NCI-H345 treated with DMSO at 0.1 percent for 48 hours (cell line): ENCODE results near the gene CTSH.

ENCODE experiments used
- DNase-seq: peaks from one replicate; lab custom pipeline; 2025; ENCODE audit not compliant: unreplicated experiment; lab: John Stamatoyannopoulos, UW

Gene CTSH, protein sequence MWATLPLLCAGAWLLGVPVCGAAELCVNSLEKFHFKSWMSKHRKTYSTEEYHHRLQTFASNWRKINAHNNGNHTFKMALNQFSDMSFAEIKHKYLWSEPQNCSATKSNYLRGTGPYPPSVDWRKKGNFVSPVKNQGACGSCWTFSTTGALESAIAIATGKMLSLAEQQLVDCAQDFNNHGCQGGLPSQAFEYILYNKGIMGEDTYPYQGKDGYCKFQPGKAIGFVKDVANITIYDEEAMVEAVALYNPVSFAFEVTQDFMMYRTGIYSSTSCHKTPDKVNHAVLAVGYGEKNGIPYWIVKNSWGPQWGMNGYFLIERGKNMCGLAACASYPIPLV

DNA sequence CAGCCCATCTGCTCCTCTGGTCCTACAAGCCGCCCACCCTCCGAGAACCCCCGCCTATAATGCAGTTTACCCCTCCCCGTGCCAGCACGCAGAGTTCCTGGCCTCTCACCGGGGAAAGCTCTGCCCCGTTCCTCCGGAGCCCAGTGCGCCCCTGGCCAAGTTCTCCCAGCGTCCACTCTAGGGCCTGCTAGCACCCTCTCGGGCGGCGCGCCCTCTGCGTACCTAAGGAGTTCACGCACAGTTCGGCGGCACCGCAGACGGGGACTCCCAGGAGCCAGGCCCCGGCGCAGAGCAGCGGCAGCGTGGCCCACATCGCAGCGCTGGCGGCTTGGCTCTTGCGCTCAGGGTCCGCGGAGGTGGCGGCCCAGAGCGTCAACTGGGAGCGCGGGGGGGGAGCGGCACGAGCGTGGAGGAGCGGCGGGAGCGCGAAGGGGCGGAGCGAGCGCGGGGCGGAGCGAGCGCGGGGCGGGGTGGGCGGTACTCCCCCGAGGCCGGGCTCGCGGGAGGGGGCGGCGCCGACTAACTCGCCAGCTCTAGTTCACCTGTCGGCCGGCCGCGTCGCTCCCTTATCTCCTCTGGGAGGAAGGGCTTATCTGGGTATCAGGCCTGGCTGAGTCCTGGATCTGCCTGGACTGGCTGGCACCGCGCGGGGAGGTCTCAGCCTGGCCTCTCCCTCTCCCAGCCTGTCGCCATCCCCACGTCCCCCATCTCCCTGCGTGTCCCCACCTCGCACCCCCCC is at the start of gene CTSH:
Gene CTSH, minus strand, starts transcription at position 378 of the 739 bp plus-strand sequence. Its CDS starts 65 bp downstream, at position 313.
- peak; percentile 14 for DNase-seq

DNA sequence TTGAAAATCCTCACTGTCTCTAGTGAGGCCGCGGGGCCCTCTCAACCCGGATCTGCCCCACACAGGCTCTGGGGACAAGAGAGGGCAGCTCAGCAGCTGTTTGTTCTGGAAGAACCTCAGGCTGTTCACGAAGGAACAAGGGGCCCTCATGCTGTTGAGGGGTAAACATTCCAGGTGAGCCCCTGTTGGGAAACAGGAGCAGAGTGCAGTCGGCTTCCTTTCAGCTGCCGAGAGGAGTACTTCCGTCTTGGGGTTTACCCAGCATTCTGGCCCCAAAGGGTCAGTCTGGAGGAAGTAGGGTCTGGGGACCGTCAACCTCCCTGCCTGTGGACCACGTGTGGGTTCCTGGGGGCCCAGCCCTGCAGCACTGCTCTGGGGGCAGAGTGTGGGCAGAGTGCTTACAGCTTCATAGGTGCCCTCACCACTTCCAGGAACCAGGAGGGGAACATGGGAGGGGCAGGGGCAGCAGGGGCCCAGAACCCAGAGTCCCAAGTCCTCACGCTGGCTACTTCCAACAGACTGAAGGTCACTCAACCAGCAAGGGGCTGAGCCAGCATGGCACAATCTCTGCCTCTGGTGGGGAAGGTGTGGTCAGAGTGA is 49.2 kb upstream of the CTSH start:
- peak; percentile 14 for DNase-seq

DNA sequence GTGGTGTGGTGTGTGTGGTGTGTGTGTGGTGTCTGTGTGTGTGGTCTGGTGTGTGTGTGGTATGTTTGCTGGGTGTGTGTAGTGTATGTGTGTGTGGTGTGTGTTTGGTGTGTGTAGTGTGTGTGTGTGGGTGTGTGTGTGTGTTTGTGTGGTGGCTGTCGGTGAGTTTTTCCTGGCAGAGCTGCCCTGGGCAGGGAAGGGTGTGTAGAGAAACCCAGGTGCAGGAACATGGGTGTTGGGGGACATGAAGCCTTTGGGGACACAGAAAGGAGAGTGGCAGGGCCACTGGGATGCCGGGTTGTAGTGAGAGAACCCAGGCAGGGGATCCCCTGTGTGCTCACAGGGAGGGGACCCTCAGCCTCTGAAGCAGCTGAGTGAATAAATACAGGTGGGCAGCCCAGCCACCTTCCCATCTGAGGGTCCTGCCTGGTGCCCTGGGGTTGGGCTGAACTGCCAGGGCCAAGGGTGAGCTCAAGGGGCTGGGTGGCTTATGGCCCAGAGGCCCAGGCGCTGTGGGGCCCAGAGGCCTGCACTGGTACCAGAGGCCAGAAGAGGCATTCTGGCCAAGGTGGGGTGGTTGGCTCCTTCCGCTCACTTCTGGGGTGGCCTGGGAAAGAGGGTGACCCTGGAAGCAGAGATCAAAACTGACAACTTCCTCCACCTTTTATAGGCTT is 48.5 kb upstream of the CTSH start:
- no peak for DNase-seq

DNA sequence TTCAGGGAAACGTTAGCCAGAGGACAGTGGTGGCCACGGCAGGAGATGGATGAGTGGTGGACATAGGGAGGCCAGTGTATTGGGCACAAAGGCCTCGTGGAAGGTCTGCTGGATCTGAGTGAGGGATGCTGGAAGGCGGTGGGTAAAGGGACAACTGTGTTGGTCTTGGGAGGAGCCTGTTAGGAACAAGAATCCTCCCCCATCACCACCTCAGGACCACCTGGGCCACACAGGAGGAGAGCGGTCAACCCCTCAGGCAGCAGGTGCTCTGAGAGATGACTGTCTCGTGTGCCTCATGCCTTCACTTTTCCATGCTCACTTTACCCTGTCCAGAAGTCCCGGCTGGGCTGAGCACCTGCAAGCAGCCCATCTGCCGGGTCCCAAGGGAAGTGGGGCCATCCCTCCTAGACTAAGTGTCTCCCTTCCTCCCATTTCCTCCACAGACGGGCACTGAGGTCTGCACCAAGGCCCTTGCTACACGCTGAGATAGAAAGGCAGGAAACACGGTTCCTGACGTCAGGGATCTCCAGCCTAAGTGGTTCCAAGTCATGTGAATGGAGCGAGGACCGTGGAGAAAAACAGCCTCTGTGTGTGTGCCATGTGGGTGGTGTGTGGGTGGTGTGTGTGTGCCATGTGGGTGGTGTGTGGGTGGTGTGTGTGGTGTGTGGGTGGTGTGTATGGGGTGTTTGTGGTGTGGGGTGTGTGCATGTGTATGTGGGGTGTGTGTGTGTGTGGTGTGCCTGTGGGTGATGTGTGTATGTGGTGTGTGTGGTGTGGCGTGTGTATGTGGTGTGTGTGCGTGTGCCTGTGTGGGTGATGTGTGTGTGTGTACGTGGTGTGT is 47.8 kb upstream of the CTSH start:
- no peak for DNase-seq

DNA sequence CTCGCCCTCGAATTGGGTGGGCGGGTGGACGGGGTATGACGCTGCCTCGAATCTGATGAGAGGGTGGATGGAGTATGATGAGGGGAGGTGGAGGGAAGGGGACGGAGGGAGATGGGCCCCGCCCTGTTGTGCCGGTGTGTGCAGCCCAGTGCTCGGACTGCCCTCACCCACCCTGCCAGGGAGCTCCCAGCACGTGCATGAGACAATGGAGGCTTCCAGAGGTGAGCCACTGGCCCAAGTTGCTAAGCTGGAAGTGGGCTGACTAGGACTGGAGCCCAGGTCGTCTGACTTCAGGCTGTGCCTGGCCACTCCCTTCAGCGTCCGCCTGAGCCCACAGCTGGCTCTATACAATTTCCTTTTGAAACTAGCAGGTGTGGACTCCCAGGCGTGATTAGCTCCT is 47.0 kb upstream of the CTSH start:
- DNase-seq, result no peak

DNA sequence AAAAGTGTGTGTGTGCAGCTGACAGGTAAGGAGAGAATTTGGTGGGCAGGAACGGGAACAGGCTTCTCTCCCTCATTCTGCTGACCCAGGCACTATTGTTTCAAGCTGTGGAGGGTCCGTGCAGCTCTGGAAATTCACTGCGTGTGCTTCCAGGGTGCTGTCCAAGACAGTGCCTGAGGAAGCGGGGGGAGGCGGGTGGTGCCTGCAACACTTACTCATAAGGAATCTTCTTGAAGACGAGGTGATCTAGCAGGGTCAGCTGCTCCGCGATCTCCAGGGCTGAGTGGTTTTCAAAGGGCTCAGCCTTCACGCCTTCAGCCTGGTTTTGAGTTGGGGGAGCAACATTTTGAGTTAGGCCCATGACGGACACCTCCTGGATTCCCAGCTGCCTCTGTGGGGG is 46.6 kb upstream of the CTSH start:
- DNase-seq, result no peak

DNA sequence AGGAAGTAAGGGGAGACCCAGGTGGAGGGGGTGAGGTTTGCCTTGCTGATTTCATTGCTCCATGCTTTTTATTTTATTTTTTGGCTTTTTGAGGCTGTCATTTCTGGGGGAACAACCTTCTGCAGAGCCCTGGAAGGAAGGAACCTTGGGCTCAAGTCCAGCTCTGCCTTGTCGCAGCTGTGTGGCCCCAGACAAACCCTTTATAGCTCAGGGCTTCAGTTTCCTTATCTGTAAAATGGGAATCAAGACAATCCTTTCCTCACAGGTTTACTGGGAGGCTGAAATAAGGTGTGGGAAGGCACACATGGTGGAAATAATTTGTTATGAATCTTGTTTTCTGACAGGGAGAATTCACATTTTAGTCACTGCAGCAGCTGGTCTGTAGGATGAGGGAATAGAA is 45.4 kb upstream of the CTSH start:
- no peak for DNase-seq

DNA sequence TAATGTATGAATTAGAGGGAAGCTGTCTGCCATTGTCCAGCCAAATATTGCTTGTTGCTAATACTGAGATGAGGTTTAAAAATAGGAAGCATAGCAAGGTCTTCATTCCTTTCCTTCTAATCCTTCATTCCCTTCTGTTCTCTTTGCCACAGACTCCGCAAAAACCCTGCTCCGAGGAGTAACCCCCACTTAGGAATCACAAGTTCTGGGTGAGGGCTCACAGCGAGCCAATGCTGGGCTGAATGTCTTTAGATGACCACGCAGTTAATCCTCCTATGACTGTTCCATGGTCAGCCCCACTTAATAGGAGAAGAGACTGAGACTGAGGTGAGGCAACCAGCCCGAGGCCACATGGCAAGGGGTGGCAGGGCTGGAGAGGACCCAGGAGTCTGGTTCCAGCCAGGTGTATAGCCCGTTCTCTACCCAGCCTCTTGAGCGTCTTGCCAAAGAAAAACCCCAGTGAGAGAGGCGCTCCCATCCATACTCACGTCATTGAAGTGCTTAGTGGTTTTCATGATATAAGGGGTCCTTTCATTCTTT is 44.9 kb upstream of the CTSH start:
- no peak for DNase-seq

DNA sequence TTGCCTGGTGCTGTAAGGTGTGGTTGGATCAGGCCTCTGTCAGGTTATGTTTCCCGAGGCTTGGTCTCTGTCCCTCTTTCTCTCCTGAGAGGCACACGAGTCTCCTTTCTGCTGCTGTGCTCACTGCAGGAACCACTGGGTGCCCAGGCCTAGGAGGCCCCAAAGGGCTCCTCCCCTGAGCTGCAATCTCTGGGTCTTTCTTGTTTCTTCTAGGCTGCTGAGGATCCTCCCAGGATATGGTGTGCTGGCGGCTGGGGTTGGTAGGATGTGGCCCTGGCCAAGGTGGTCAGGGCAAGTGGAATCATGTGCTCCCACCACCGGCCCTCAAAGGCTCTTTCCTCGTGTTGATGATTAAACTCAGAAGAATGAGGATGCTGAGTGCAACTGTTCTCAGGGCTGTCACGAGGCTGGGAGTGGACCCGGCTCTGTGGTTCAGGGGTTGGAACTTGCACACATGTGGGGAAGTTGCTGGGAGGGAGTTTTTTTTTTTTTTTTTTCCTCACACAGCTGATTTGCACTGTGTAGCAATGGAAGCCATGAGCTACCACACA is 43.6 kb upstream of the CTSH start:
- DNase-seq, result no peak

DNA sequence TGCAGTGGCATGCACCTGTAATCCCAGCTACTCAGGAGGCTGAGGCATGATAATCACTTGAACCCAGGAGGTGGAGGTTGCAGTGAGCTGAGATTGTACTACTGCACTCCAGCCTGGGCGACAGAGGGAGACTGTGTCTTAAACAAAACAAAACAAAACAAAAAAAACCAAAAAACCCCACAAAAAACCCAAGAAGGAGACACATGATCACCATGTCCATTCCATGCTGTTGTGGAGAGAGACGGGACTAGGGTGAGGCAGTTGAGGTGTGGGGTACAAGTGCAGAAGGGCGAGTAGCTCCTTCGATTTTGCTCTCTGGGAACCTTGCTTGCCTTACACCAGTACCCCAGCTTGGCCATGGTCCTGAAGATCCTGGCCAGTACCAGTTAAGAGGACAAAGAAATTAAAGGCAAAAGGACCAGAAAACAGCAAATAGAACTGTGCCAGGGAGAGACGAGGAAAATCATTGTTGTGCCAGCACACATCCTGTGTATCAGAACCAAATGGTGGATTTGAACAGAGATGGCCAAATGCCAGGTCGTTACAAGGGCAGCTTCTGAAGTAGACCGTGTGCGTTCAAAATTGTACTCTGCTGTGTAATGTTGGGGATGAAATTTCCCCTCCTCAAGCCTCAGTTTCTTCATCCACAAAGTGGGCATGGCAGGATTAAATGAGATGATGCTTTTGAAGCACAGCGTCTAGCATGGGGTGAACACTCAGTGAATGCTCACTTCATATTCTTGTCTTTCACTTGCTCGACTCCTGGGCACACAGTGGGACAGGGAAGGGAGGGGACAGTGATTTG is 42.9 kb upstream of the CTSH start:
- DNase-seq, result no peak

DNA sequence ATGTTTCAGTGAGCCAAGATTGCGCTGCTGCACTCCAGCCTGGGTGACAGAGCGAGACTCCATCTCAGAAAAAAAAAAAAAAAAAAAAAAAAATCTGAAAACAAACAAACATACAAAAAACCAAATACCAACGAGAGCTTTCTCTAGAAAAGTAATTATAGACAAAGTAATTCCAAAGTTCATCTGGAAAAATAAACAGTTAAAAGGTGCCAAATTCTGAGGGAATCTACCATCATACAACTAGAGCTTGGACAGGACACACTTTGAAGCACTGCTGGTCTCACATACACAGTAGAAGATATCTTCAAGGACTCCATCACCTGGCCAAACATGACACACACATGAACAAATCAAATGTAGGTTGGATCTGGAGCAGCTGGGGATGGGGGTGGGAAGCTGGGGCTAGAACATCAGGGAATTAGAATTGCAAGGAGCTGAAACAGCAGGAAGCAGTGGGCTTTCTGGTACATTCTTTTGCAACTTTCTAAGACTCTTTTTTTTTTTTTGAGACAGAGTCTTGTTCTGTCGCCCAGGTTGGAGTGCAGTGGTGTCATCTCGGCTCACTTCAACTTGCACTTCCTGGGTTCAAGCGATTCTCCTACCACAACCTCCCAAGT is 41.1 kb upstream of the CTSH start:
- DNase-seq, result no peak

DNA sequence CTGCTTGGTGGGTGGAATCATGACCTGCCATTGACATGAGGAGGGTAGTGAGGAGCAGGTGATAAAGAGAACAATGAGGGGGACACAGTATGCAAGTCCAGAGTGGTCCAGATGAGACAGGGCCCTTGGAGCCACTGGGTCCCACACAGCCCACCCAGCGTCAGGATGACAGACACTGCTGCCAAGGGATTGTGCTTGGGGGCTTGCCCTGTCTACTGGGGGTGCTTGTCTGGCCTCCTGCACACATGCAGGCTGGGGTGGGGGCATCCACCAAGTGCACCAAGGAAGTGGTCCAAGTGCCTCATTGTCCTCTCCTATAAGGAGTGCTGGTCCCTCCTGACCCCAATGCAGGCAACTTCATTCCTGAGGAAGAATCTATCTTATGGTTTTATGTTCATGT is 39.2 kb upstream of the CTSH start:
- DNase-seq, result no peak

DNA sequence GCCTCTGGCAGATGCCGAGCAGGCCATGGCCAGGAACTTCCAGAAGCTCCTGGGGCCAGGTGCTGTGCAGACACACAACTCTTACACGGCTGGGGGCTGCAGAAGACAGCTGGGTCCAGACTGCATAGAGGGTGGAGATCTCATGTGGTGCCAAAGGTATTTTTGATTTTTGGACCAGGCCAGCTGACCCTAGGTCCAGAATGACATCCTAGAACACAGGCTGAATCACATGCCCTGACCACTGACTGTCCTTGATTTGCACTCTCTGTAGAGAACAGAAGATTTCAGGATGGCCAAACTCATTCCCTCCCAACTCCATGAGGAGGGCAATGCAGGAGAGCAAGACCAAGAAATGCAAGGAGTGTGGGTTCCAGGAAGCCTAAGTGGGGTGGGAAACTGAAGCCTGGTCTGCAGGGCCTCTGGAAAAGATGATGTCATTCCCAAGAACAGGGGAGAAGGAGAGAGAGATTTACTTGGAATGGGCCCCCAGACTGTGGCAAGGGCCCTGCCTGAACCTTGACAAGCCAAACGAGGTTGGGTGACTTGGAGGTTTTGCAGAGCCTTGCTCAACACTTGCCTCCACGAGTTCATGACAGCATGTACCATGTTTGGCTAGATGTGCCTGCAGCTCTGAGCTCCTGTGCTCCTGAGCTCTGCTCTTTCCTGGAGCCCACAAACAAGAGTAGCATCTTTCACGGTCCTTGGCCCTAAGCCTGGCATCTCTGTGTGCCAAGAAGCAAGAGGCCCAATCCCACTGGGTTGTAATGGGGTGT is 38.5 kb upstream of the CTSH start:
- no peak for DNase-seq

DNA sequence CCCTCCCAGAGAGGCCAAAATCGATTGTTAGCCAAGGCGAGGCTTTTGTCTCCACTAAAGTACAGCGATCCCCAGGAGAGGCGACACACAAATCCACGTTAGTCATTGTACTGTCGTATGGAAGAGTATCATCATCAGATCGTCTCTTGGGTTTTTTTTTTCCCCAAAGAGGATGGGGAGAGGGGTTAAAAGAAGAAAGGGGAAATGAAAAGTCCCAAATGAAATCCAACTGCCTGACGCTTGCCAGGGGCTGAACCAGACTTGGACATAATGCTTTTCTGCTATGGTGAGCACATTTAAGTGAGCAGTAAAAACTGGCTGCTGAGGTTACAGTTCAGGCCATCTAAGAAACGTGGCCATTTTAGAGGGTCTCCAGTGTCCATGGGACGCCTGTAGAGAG is 37.9 kb upstream of the CTSH start:
- no peak for DNase-seq

DNA sequence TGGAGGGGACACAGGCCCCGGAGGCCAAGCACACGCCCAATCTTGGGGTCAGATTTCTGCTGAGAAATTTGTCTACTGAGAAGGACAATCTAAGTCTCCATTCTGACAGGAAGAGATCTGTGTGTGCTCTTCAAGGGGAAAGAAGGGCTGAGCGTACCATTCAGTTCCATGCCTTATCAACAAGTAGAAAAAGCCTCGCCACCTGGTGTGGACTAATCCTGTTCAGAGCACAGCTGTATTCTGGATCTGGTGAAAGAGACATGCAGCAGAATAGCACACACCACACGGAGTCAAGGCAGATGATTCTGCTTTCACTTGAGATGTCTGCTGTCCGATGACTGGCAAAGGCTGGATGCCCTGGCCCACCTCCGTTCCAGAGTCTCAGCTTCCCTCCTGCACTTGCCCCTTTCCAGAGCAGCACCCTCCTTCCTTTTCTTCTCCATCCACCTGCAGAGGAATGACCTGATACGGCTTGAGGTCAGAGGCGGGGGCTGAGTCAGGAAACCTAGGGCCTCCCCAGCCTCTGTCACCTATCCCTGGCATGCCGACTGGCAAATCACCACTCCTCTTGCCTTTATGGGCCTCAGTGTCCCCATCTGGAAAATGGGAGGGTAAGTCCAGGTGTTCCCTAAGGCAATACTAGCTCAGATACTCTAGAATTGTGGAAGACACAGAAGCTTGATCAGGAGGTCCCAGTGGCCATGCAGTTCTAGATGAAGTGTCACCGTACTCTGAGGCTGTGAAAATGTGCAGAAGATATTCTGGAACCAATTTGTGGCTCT is 36.9 kb upstream of the CTSH start:
- no peak for DNase-seq

DNA sequence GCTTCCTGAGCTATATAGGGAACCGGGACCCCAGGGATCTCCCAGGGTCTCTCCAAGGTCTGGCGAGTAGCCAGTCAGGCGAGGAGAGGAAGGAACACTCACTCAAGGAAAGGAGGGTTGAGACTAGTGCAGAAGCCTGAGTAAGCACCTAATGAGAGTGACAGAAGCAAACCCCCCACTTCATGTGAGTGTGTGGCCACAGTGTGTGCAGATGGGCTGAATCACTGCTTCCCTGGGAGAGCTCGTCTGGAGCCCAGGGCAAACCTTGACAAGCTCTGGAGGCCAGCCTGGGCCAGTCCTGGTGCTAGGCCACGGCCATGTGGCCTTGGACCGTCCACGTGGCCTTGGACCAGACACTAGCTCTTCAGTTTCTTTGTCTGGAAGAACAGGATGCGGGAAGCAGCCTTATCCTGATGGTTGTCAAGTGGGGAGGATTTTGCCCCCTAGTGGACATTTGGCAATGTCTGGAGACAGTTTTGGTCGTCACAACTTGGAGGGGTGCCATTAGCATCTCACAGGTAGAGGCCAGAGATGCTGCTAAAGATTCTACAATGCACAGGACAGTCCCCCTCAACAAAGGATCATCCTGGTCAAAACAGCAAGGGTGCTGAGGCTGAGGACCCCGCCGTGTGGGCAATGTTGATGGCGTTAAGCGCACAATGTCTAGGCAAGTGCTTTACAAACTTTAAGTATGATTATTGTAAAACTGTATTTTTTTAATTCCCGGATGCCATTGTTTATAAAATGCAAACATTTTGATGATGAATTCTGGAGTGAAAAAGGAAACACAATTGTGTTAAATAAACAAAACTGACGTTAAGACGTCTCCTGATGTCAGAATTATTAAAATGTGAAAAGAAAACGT is 34.8 kb upstream of the CTSH start:
- DNase-seq, result peak; percentile 13
